Testis (tissue), 3 donors: Measurements from ENCODE around the gene PRKACA. TPM values are rescaled to one million over a fixed set of nuclear protein-coding genes. Genes with fewer than 3 reads are reported as not detected.

ENCODE experiments used
- DNase-seq: peaks from one replicate; pipeline ENCODE4 v3.0.0-alpha.2; 2019
- H3K27ac ChIP-seq, 2 donors: fragments of 200-600 bp; sonication (generic); one replicate each; pipeline ENCODE4 v1.5.1; 2019
- H3K27me3 ChIP-seq: fragments of 200-600 bp; sonication (generic); one replicate; pipeline ENCODE4 v1.5.1; 2019
- H3K36me3 ChIP-seq: fragments of 200-600 bp; sonication (generic); one replicate; pipeline ENCODE4 v1.5.1; 2017; ENCODE audit warnings: low read depth; ENCODE audit errors: missing control alignments
- H3K4me1 ChIP-seq: fragments of 200-600 bp; sonication (generic); one replicate; pipeline ENCODE4 v1.5.1; 2019
- H3K4me3 ChIP-seq, 2 donors: fragments of 200-600 bp; sonication (generic); one replicate each; pipeline ENCODE4 v1.5.1; 2017 to 2019
- H3K9me3 ChIP-seq: fragments of 200-600 bp; sonication (generic); one replicate; pipeline ENCODE4 v1.5.1; 2017
- CTCF ChIP-seq, 3 experiments: fragments of 450-650 bp in 2 of 3; fragments of 200-600 bp in 1 of 3; sonication (generic) in 1 of 3; IDR thresholded peaks; one replicate each; pipeline ENCODE4 v1.5.1; 2016 to 2019; ENCODE audit warnings: antibody characterized with exemption in 3 of 3, mild to moderate bottlenecking in 2 of 3, moderate library complexity in 1 of 3
- POLR2A ChIP-seq: fragments of 450-650 bp; IDR thresholded peaks from one replicate; pipeline ENCODE4 v1.6.1; 2017; ENCODE audit warnings: antibody characterized with exemption, mild to moderate bottlenecking, moderate library complexity
- WGBS, 2 donors: methylation state at CpG; one replicate each; pipeline ENCODE4 v1.1.5; 2018; 5-methylcytosine and 5-hydroxymethylcytosine counted together
- intact Hi-C: fragments of 100-400 bp; cut with DNase I; formaldehyde crosslinking; loops from one replicate; pipeline ENCODE4 v1.15.1; 2023; ENCODE audit warnings: low total_unique reads
- polyA plus RNA-seq: library from polyadenylated mRNA; stranded (reverse); fragments of 350-450 nt; fragmentation: Illumina TruSeq; extraction: RNeasy Lipid Tissue Mini Kit (QIAGEN cat#74804); gene quantifications from one replicate; pipeline ENCODE4 v1.2.3, GENCODE V29; 2014; ENCODE audit warnings: low read depth, low replicate concordance; ENCODE audit not compliant: insufficient read depth
- total RNA-seq, 2 donors: library from RNA; depleted of rRNA; stranded (reverse); fragments of >200 nt; gene quantifications; one replicate each; pipeline ENCODE4 v1.2.3, GENCODE V29; 2016

PRKACA gene
- total and polyA plus RNA-seq, 3 donors from 2014 or later: 114 to 203 (median 116) TPM

GRCh38 chr19:14106840-14107239, 10.7 kb downstream of the PRKACA start:
- 86 to 100% methylated on average over 4 to 16 of the region's 16 CpGs for WGBS, 2 donors
- DNase-seq: no peak
- Histone ChIP-seq H3K4me3 (no peak overlapping the region), H3K27ac (peak overlapping the region; percentile 65 to 80), H3K4me1 (peaks cover 23% of the 10 kb centered on the region), H3K27me3 (no peaks in the 10 kb centered on the region), H3K9me3 (no peaks in the 10 kb centered on the region), H3K36me3 (no peaks in the 10 kb centered on the region)
- intact Hi-C loops: no loop called here
- TF ChIP-seq CTCF (IDR thresholded peaks at IDR 0.05): no peak

GRCh38 chr19:14105680-14106079, 11.9 kb downstream of the PRKACA start:
- Histone ChIP-seq H3K9me3 (no peaks in the 10 kb centered on the region), H3K36me3 (no peaks in the 10 kb centered on the region), H3K4me3 (no peak overlapping the region), H3K27ac (no peak overlapping the region), H3K27me3 (no peaks in the 10 kb centered on the region), H3K4me1 (peaks cover 13% of the 10 kb centered on the region)
- intact Hi-C loops: no loop called here
- no peak for DNase-seq
- TF ChIP-seq POLR2A: no peak
- no peak for TF ChIP-seq CTCF (IDR thresholded peaks at IDR 0.05)
- 78 to 85% methylated on average over 8 of the region's 8 CpGs for WGBS, 2 donors

GRCh38 chr19:14103310-14103709, 14.3 kb downstream of the PRKACA start:
- WGBS, 2 donors: 30 to 80% methylated on average over 1 of the region's 1 CpG
- H3K27ac ChIP-seq: peak overlapping the region; percentile 11 to 48
- DNase-seq: no peak
- H3K9me3 ChIP-seq: no peaks in the 10 kb centered on the region
- no peaks in the 10 kb centered on the region for H3K27me3 ChIP-seq
- H3K4me3 ChIP-seq: no peak overlapping the region
- TF ChIP-seq POLR2A: no peak
- H3K36me3 ChIP-seq: no peaks in the 10 kb centered on the region
- peaks cover 9% of the 10 kb centered on the region for H3K4me1 ChIP-seq
- intact Hi-C loops: no loop called here

- no peaks in the 10 kb centered on the region for H3K36me3 ChIP-seq
- peaks cover 6% of the 10 kb centered on the region for H3K4me1 ChIP-seq
- no peak for DNase-seq
- no peaks in the 10 kb centered on the region for H3K9me3 ChIP-seq
- intact Hi-C loops: no loop called here
- H3K27me3 ChIP-seq: no peaks in the 10 kb centered on the region
- no peak for TF ChIP-seq POLR2A
- no peak for TF ChIP-seq CTCF (IDR thresholded peaks at IDR 0.05)
- peak overlapping the region; percentile 11 to 48 for H3K27ac ChIP-seq
- H3K4me3 ChIP-seq: no peak overlapping the region
- 74 to 80% methylated on average over 10 of the region's 10 CpGs for WGBS, 2 donors
These were observed 14.8 kb downstream of the PRKACA start for GRCh38 chr19:14102756-14103155.

- DNase-seq: no peak
- H3K4me3 ChIP-seq: no peak overlapping the region
- no peaks in the 10 kb centered on the region for H3K27me3 ChIP-seq
- 53 to 62% methylated on average over 11 of the region's 11 CpGs for WGBS, 2 donors
- TF ChIP-seq POLR2A: no peak
- TF ChIP-seq CTCF (IDR thresholded peaks at IDR 0.05): no peak
- no peak overlapping the region for H3K27ac ChIP-seq
- H3K36me3 ChIP-seq: no peaks in the 10 kb centered on the region
- H3K9me3 ChIP-seq: no peaks in the 10 kb centered on the region
- intact Hi-C loops: no loop called here
- H3K4me1 ChIP-seq: peaks cover 6% of the 10 kb centered on the region
These were observed 15.4 kb downstream of the PRKACA start for GRCh38 chr19:14102102-14102696.
